IPS-15b (cell line): ENCODE results near the gene H6PD.

ENCODE experiments used
- H3K27me3 ChIP-seq: one replicate; pipeline ENCODE4 v1.6.1; 2013; ENCODE audit warnings: low read length; ENCODE audit not compliant: control insufficient read depth, insufficient read depth
- H3K36me3 ChIP-seq: one replicate; pipeline ENCODE4 v1.6.1; 2013; ENCODE audit warnings: low read length; ENCODE audit not compliant: control insufficient read depth, insufficient read depth
- H3K4me1 ChIP-seq: one replicate; pipeline ENCODE4 v1.6.1; 2013; ENCODE audit warnings: mild to moderate bottlenecking, low read length; ENCODE audit not compliant: control insufficient read depth, insufficient read depth
- H3K4me3 ChIP-seq: one replicate; pipeline ENCODE4 v1.5.1; 2013; ENCODE audit warnings: low read depth, low read length
- H3K9ac ChIP-seq: one replicate; pipeline ENCODE4 v1.6.1; 2013; ENCODE audit warnings: low read depth, mild to moderate bottlenecking, low read length
- H3K9me3 ChIP-seq: one replicate; pipeline ENCODE4 v1.6.1; 2013; ENCODE audit warnings: mild to moderate bottlenecking, low read length; ENCODE audit not compliant: control insufficient read depth, insufficient read depth

H6PD gene

GRCh38 chr1:9265968-9266367 is 31.4 kb downstream of the H6PD start:
- Histone ChIP-seq H3K9ac (no peak overlapping the region), H3K9me3 (no peaks in the 10 kb centered on the region), H3K27me3 (no peaks in the 10 kb centered on the region), H3K36me3 (peaks cover 2% of the 10 kb centered on the region), H3K4me1 (no peaks in the 10 kb centered on the region), H3K4me3 (no peak overlapping the region)

DNA sequence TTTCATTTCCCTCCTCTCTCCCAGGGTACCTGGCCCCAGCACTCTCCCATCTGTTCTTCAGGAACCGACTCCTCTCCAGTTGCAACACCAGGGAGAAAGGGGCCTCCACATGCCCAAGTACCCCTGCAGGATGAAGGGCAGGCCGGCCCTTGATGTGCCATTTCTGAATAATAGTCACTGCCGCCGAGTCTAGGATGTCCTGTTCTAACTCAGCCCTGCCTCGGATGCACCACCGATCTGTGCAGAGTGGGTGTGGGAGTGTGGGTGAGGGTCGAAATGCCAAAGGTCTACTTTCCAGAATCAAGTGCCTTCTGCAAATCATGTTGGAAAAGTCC is 32.7 kb downstream of the H6PD start:
- no peaks in the 10 kb centered on the region for H3K4me1 ChIP-seq
- H3K36me3 ChIP-seq = peaks cover 2% of the 10 kb centered on the region
- H3K4me3 ChIP-seq = no peak overlapping the region
- H3K9me3 ChIP-seq = no peaks in the 10 kb centered on the region
- H3K27me3 ChIP-seq = no peaks in the 10 kb centered on the region
- H3K9ac ChIP-seq = no peak overlapping the region

GRCh38 chr1:9267827-9268581 is 33.4 kb downstream of the H6PD start:
- H3K36me3 ChIP-seq = peaks cover 2% of the 10 kb centered on the region
- H3K4me1 ChIP-seq = no peaks in the 10 kb centered on the region
- H3K27me3 ChIP-seq = no peaks in the 10 kb centered on the region
- no peaks in the 10 kb centered on the region for H3K9me3 ChIP-seq
- no peak overlapping the region for H3K4me3 ChIP-seq
- H3K9ac ChIP-seq = no peak overlapping the region

DNA sequence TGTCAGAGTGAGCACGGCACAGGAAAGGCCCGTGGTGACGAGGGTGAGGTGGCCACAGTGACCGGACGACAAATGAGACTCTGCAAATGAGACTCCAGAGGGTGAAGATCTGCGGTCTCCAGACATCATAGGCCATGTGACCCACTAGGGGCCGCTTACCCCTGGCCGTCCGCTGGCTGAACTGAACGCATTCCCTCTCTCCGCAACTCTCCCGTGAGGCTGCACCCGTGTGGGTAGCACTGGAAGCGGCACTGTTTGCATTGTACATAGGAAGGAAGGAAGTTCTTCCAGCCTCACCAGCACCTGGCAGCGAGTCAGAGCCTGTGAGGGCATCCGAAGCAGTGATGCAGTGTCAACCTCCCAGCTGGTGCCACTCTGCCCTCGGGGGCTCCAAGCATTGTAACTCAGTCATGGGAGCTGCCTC is 34.5 kb downstream of the H6PD start:
- Histone ChIP-seq H3K36me3 (no peaks in the 10 kb centered on the region), H3K4me3 (no peak overlapping the region), H3K4me1 (no peaks in the 10 kb centered on the region), H3K9me3 (no peaks in the 10 kb centered on the region), H3K27me3 (no peaks in the 10 kb centered on the region), H3K9ac (no peak overlapping the region)

DNA sequence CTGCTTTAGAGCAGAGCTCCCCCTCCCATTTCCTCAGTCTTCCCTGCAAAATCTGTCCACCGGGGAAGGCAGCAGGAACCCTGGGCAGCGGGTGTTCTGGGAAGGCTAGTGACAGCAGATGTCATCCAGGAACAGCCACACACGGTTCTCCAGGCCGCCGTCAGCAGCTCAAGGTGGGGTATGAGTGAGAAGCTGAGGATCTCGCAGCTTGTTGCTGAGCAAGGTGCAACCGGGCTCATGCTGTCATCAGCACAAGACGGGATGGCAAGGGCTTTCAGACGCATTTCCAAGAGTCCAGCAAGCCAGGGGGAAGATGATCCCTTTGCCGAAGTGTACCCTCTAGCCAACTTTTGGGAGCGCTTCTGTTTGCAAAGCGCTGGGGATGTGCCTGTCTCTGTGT is 35.1 kb downstream of the H6PD start:
- no peaks in the 10 kb centered on the region for H3K27me3 ChIP-seq
- no peak overlapping the region for H3K4me3 ChIP-seq
- no peaks in the 10 kb centered on the region for H3K9me3 ChIP-seq
- H3K4me1 ChIP-seq = no peaks in the 10 kb centered on the region
- H3K36me3 ChIP-seq = no peaks in the 10 kb centered on the region
- no peak overlapping the region for H3K9ac ChIP-seq

- no peaks in the 10 kb centered on the region for H3K4me1 ChIP-seq
Observed at GRCh38 chr1:9270290-9270883, 35.8 kb downstream of the H6PD start.

DNA sequence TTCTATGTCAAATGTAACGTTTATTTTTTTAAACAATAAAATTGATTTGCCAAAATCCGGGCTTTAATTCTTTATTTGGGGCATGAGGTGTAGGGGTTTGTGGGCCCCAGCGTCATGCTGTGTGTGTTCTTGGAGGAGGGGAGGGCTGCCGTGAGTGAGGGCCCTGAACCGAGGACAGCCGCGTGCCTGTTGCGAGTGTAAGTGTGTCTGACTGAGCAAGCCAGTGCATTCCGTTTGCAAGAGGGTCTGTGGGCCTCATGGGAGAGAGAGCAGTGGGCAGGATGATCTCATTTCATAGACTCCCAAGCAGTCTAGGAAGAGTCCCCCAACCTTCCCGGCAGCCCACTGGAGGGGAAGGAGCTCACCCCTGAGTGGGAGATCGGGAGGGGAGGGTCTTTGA is 36.7 kb downstream of the H6PD start:
- Histone ChIP-seq H3K36me3 (no peaks in the 10 kb centered on the region), H3K27me3 (no peaks in the 10 kb centered on the region), H3K4me1 (no peaks in the 10 kb centered on the region), H3K9ac (no peak overlapping the region), H3K4me3 (no peak overlapping the region), H3K9me3 (no peaks in the 10 kb centered on the region)

More at GRCh38 chr1:9270290-9270883, 35.8 kb downstream of the H6PD start:
- Histone ChIP-seq H3K27me3 (no peaks in the 10 kb centered on the region), H3K9me3 (no peaks in the 10 kb centered on the region), H3K4me3 (no peak overlapping the region), H3K9ac (no peak overlapping the region), H3K36me3 (no peaks in the 10 kb centered on the region)

GRCh38 chr1:9271861-9272595 is 37.5 kb downstream of the H6PD start:
- Histone ChIP-seq H3K27me3 (no peaks in the 10 kb centered on the region), H3K4me1 (no peaks in the 10 kb centered on the region), H3K9ac (no peak overlapping the region), H3K9me3 (no peaks in the 10 kb centered on the region), H3K4me3 (no peak overlapping the region), H3K36me3 (no peaks in the 10 kb centered on the region)

GRCh38 chr1:9273177-9273576 is 38.6 kb downstream of the H6PD start:
- H3K27me3 ChIP-seq = no peaks in the 10 kb centered on the region
- H3K36me3 ChIP-seq = no peaks in the 10 kb centered on the region
- H3K4me3 ChIP-seq = no peak overlapping the region
- no peaks in the 10 kb centered on the region for H3K9me3 ChIP-seq
- H3K9ac ChIP-seq = no peak overlapping the region
- no peaks in the 10 kb centered on the region for H3K4me1 ChIP-seq

- Histone ChIP-seq H3K27me3 (no peaks in the 10 kb centered on the region), H3K9me3 (no peaks in the 10 kb centered on the region), H3K9ac (no peak overlapping the region), H3K4me3 (no peak overlapping the region), H3K4me1 (peaks cover 2% of the 10 kb centered on the region), H3K36me3 (no peaks in the 10 kb centered on the region)
Observed at GRCh38 chr1:9275161-9275560, 40.6 kb downstream of the H6PD start.

- Histone ChIP-seq H3K27me3 (no peaks in the 10 kb centered on the region), H3K9ac (no peak overlapping the region), H3K9me3 (no peaks in the 10 kb centered on the region), H3K4me3 (no peak overlapping the region), H3K36me3 (no peaks in the 10 kb centered on the region), H3K4me1 (peaks cover 2% of the 10 kb centered on the region)
Observed at GRCh38 chr1:9275567-9276034, 41.0 kb downstream of the H6PD start.

- H3K4me3 ChIP-seq = no peak overlapping the region
- no peaks in the 10 kb centered on the region for H3K27me3 ChIP-seq
- H3K9me3 ChIP-seq = no peaks in the 10 kb centered on the region
- H3K36me3 ChIP-seq = no peaks in the 10 kb centered on the region
- peaks cover 2% of the 10 kb centered on the region for H3K4me1 ChIP-seq
- H3K9ac ChIP-seq = no peak overlapping the region
Observed at GRCh38 chr1:9278116-9278515, 43.5 kb downstream of the H6PD start.
